Fibroblast of lung (primary cell): ENCODE data around the gene LAGE3.

Experiments used
- EZH2 ChIP-seq: IDR thresholded peaks from 2 replicates; pipeline ENCODE4 v1.5.1; 2012; ENCODE audit warnings: low read length, control low read depth, mild to moderate bottlenecking; ENCODE audit errors: missing control alignments
- TF ChIP-seq, protein P1 (sequence below), 2 donors: IDR thresholded peaks in 1 of 2; conservative IDR thresholded peaks in 1 of 2; 1 replicate in 1 of 2; 2 replicates in 1 of 2; pipeline ENCODE4 v1.5.1; 2011 to 2012; ENCODE audit warnings: low read length in 2 of 2, control low read depth in 1 of 2, inconsistent platforms in 1 of 2, low read depth in 1 of 2, mild to moderate bottlenecking in 1 of 2

DNA sequence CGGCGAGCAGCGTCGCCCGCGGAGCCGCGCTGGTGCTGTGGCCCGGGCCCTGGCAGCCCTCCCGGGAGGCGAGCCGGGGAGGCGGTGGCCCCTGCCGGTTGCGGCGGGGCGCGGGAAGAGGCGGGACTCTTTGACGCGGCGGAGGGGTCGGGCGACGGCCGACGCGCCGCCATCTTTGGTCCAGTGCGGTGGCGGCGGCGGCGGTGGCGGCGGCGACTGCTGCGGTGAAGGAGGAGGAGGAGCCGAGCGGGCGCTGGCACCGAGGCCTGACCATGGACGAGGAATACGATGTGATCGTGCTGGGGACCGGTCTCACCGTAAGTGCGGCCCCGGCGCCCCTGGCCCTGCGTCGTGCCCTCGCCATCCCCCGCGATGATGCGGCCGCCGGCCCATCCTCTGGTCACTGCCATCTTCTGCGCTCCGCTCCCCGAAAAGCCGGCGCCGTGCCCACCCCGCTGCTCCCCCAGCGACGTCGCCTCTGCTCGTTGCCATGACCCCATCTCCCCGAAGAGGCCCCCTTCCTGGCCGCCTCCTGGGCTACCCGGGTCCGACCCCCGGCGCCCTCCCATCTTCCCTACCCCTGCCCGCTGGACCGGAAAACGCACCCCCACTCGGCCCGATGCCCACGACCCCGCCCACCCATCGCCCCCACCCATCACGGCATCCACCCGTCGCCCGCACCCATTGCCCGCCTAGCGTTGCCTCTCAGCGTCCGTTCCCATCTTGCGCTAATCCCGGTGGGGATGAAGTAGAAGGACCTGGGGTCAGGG lies 41.9 kb downstream of the LAGE3 start, which contains the start of gene GDI1:
- TF ChIP-seq, protein P1, sequence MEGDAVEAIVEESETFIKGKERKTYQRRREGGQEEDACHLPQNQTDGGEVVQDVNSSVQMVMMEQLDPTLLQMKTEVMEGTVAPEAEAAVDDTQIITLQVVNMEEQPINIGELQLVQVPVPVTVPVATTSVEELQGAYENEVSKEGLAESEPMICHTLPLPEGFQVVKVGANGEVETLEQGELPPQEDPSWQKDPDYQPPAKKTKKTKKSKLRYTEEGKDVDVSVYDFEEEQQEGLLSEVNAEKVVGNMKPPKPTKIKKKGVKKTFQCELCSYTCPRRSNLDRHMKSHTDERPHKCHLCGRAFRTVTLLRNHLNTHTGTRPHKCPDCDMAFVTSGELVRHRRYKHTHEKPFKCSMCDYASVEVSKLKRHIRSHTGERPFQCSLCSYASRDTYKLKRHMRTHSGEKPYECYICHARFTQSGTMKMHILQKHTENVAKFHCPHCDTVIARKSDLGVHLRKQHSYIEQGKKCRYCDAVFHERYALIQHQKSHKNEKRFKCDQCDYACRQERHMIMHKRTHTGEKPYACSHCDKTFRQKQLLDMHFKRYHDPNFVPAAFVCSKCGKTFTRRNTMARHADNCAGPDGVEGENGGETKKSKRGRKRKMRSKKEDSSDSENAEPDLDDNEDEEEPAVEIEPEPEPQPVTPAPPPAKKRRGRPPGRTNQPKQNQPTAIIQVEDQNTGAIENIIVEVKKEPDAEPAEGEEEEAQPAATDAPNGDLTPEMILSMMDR (conservative IDR thresholded peaks at IDR 0.05 in 1 of 2, IDR thresholded peaks at IDR 0.05 in 1 of 2; ENCODE audit: low read depth in 1 of 2, low read length in 2 of 2) = no peak
- TF ChIP-seq EZH2 = no peak
